CD8-positive, alpha-beta memory T cell (primary cell): ENCODE results near the gene THBS2. TPM values are rescaled to one million over a fixed set of nuclear protein-coding genes. Genes with fewer than 3 reads are reported as not detected.
A peak's percentile ranks its signal among the peaks of the same experiment; 100 is the strongest.

Source experiments
- CTCF ChIA-PET: fragments of 350-600 bp; sonication (Branson Sonifier 250); formaldehyde crosslinking; loops from one replicate; lab custom pipeline; 2021; ENCODE audit warnings: antibody characterized with exemption; lab: Charles Lee
- POLR2A ChIA-PET: fragments of 350-600 bp; sonication (Branson Sonifier 250); formaldehyde crosslinking; loops from one replicate; lab custom pipeline; 2021; ENCODE audit warnings: antibody characterized with exemption; lab: Charles Lee
- DNase-seq, 5 donors: peaks; one replicate each; pipeline versions ENCODE4 v3.0.0 to v3.0.0-alpha.2; 2020 to 2022; ENCODE audit warnings: mixed read lengths in 1 of 5
- H3K27ac ChIP-seq: one replicate; pipeline ENCODE4 v1.7.0; 2013; ENCODE audit warnings: low read depth, mild to moderate bottlenecking, low read length, moderate library complexity
- H3K27me3 ChIP-seq: 2 replicates; pipeline ENCODE4 v1.7.0; 2013; ENCODE audit warnings: low read length, mild to moderate bottlenecking; ENCODE audit not compliant: insufficient read depth, poor library complexity, severe bottlenecking
- H3K36me3 ChIP-seq: 2 replicates; pipeline ENCODE4 v1.7.0; 2013; ENCODE audit warnings: mild to moderate bottlenecking, low read length, moderate library complexity; ENCODE audit not compliant: insufficient read depth
- H3K4me1 ChIP-seq: 2 replicates; pipeline ENCODE4 v1.7.0; 2013; ENCODE audit warnings: mild to moderate bottlenecking, low read length, moderate library complexity; ENCODE audit not compliant: insufficient read depth
- H3K4me3 ChIP-seq: 2 replicates; pipeline ENCODE4 v1.7.0; 2013; ENCODE audit warnings: mild to moderate bottlenecking, low read length
- H3K9me3 ChIP-seq: 2 replicates; pipeline ENCODE4 v1.7.0; 2013; ENCODE audit warnings: mild to moderate bottlenecking, low read length
- H3K27ac Mint-ChIP-seq, 8 donors: one replicate each; pipeline ENCODE4 v1.8.0; 2020 to 2021; ENCODE audit warnings: mixed read lengths in 8 of 8, mild to moderate bottlenecking in 6 of 8, inconsistent platforms in 3 of 8, moderate library complexity in 3 of 8
- H3K27me3 Mint-ChIP-seq, 2 donors: one replicate each; pipeline ENCODE4 v1.8.0; 2020 to 2021; ENCODE audit warnings: mixed read lengths in 2 of 2, mild to moderate bottlenecking in 1 of 2, moderate library complexity in 1 of 2
- H3K36me3 Mint-ChIP-seq, 3 donors: one replicate each; pipeline ENCODE4 v1.8.0; 2020 to 2021; ENCODE audit warnings: mixed read lengths in 3 of 3, inconsistent platforms in 1 of 3, mild to moderate bottlenecking in 1 of 3
- H3K4me1 Mint-ChIP-seq, 3 donors: one replicate each; pipeline ENCODE4 v1.8.0; 2020 to 2021; ENCODE audit warnings: mixed read lengths in 3 of 3, inconsistent platforms in 1 of 3, mild to moderate bottlenecking in 1 of 3
- H3K4me3 Mint-ChIP-seq, 7 donors: one replicate each; pipeline ENCODE4 v1.8.0; 2020 to 2021; ENCODE audit warnings: mixed read lengths in 7 of 7, mild to moderate bottlenecking in 6 of 7, moderate library complexity in 4 of 7, inconsistent platforms in 2 of 7
- H3K9me3 Mint-ChIP-seq, 5 donors: one replicate each; pipeline ENCODE4 v1.8.0; 2020 to 2022; ENCODE audit warnings: mixed read lengths in 5 of 5, mild to moderate bottlenecking in 3 of 5, moderate library complexity in 2 of 5, inconsistent platforms in 1 of 5
- polyA plus RNA-seq: library from polyadenylated mRNA; unstranded; fragments of 300-500 nt; fragmentation: Illumina TruSeq; gene quantifications from one replicate; pipeline ENCODE4 v1.2.3, GENCODE V29; 2021
- total RNA-seq, 2 experiments: library from RNA; stranded (reverse); gene quantifications; one replicate each; pipeline ENCODE4 v1.2.3, GENCODE V29; 2021

Gene THBS2
- total and polyA plus RNA-seq, 3 experiments from 2014 or later: 0.03 TPM; not detected in 2

GRCh38 chr6:169292338-169293124, 38.9 kb upstream of the THBS2 start:
- H3K4me3 ChIP-seq: no peak overlapping the region
- H3K9me3 ChIP-seq: no peaks in the 10 kb centered on the region
- Mint-ChIP-seq H3K36me3 (no peaks in the 10 kb centered on the region), H3K4me3 (no peak overlapping the region), H3K27ac (no peak overlapping the region), H3K9me3 (no peaks in the 10 kb centered on the region), H3K27me3 (peaks cover 13 to 27% of the 10 kb centered on the region in 2 donors), H3K4me1 (no peaks in the 10 kb centered on the region)
- H3K27ac ChIP-seq: no peak overlapping the region
- no peaks in the 10 kb centered on the region for H3K4me1 ChIP-seq
- ChIA-PET CTCF (no interaction called here), POLR2A (no interaction called here)
- no peaks in the 10 kb centered on the region for H3K27me3 ChIP-seq
- no peaks in the 10 kb centered on the region for H3K36me3 ChIP-seq
- no peak for DNase-seq

- Histone ChIP-seq H3K27me3 (no peaks in the 10 kb centered on the region), H3K4me3 (no peak overlapping the region), H3K27ac (no peak overlapping the region), H3K4me1 (no peaks in the 10 kb centered on the region), H3K36me3 (no peaks in the 10 kb centered on the region), H3K9me3 (no peaks in the 10 kb centered on the region)
- Mint-ChIP-seq H3K4me3 (no peak overlapping the region), H3K27ac (peak overlapping the region in 1 of 8 donors; percentile 43), H3K36me3 (no peaks in the 10 kb centered on the region), H3K4me1 (no peaks in the 10 kb centered on the region), H3K9me3 (no peaks in the 10 kb centered on the region), H3K27me3 (peaks cover 11 to 25% of the 10 kb centered on the region in 2 donors)
- ChIA-PET CTCF (no interaction called here), POLR2A (no interaction called here)
- DNase-seq: no peak
Observed at GRCh38 chr6:169291646-169292337, 38.1 kb upstream of the THBS2 start.

- Mint-ChIP-seq H3K36me3 (no peaks in the 10 kb centered on the region), H3K9me3 (no peaks in the 10 kb centered on the region)
Observed at GRCh38 chr6:169291148-169291547, 37.5 kb upstream of the THBS2 start.

GRCh38 chr6:169289619-169290339, 36.1 kb upstream of the THBS2 start:
- ChIA-PET POLR2A (no interaction called here), CTCF (no interaction called here)
- no peaks in the 10 kb centered on the region for H3K9me3 Mint-ChIP-seq
- no peak overlapping the region for H3K4me3 ChIP-seq
- no peak for DNase-seq
- H3K27ac Mint-ChIP-seq: no peak overlapping the region
- H3K27ac ChIP-seq: no peak overlapping the region
- H3K9me3 ChIP-seq: no peaks in the 10 kb centered on the region
- H3K4me1 Mint-ChIP-seq: no peaks in the 10 kb centered on the region
- no peaks in the 10 kb centered on the region for H3K27me3 ChIP-seq
- H3K36me3 ChIP-seq: no peaks in the 10 kb centered on the region
- H3K27me3 Mint-ChIP-seq: peaks cover 6 to 19% of the 10 kb centered on the region in 2 donors
- H3K36me3 Mint-ChIP-seq: no peaks in the 10 kb centered on the region
- H3K4me1 ChIP-seq: no peaks in the 10 kb centered on the region
- no peak overlapping the region for H3K4me3 Mint-ChIP-seq

More at GRCh38 chr6:169291148-169291547, 37.5 kb upstream of the THBS2 start:
- Mint-ChIP-seq H3K27me3 (peaks cover 6 to 19% of the 10 kb centered on the region in 2 donors), H3K4me3 (no peak overlapping the region), H3K4me1 (no peaks in the 10 kb centered on the region), H3K27ac (no peak overlapping the region)
- no peak for DNase-seq
- H3K9me3 ChIP-seq: no peaks in the 10 kb centered on the region
- H3K4me3 ChIP-seq: no peak overlapping the region
- ChIA-PET CTCF (no interaction called here), POLR2A (no interaction called here)
- no peaks in the 10 kb centered on the region for H3K36me3 ChIP-seq
- no peaks in the 10 kb centered on the region for H3K27me3 ChIP-seq
- no peaks in the 10 kb centered on the region for H3K4me1 ChIP-seq
- H3K27ac ChIP-seq: no peak overlapping the region

GRCh38 chr6:169289257-169289618, 35.6 kb upstream of the THBS2 start:
- Histone ChIP-seq H3K4me3 (no peak overlapping the region), H3K27ac (no peak overlapping the region), H3K27me3 (no peaks in the 10 kb centered on the region), H3K36me3 (no peaks in the 10 kb centered on the region), H3K4me1 (no peaks in the 10 kb centered on the region), H3K9me3 (no peaks in the 10 kb centered on the region)
- Mint-ChIP-seq H3K27ac (no peak overlapping the region), H3K36me3 (no peaks in the 10 kb centered on the region), H3K27me3 (peaks cover 5 to 17% of the 10 kb centered on the region in 2 donors), H3K4me1 (no peaks in the 10 kb centered on the region), H3K4me3 (no peak overlapping the region), H3K9me3 (no peaks in the 10 kb centered on the region)
- CTCF ChIA-PET: no interaction called here
- POLR2A ChIA-PET: no interaction called here
- no peak for DNase-seq

- no peaks in the 10 kb centered on the region for H3K4me1 Mint-ChIP-seq
- POLR2A ChIA-PET: no interaction called here
Observed at GRCh38 chr6:169288591-169288990, 34.9 kb upstream of the THBS2 start.

GRCh38 chr6:169287675-169288074, 34.0 kb upstream of the THBS2 start:
- no peak overlapping the region for H3K4me3 ChIP-seq
- H3K9me3 ChIP-seq: no peaks in the 10 kb centered on the region
- Mint-ChIP-seq H3K9me3 (no peaks in the 10 kb centered on the region), H3K36me3 (no peaks in the 10 kb centered on the region), H3K4me1 (no peaks in the 10 kb centered on the region), H3K4me3 (no peak overlapping the region), H3K27ac (no peak overlapping the region), H3K27me3 (peaks cover 5 to 8% of the 10 kb centered on the region in 2 donors)
- H3K27me3 ChIP-seq: no peaks in the 10 kb centered on the region
- POLR2A ChIA-PET: no interaction called here
- no peak overlapping the region for H3K27ac ChIP-seq
- no peaks in the 10 kb centered on the region for H3K36me3 ChIP-seq
- DNase-seq: no peak
- CTCF ChIA-PET: no interaction called here
- H3K4me1 ChIP-seq: no peaks in the 10 kb centered on the region

More at GRCh38 chr6:169288591-169288990, 34.9 kb upstream of the THBS2 start:
- DNase-seq: no peak
- no peak overlapping the region for H3K27ac ChIP-seq
- CTCF ChIA-PET: no interaction called here
- Mint-ChIP-seq H3K27me3 (peaks cover 2 to 16% of the 10 kb centered on the region in 2 donors), H3K4me3 (no peak overlapping the region), H3K27ac (no peak overlapping the region), H3K9me3 (no peaks in the 10 kb centered on the region), H3K36me3 (no peaks in the 10 kb centered on the region)
- H3K27me3 ChIP-seq: no peaks in the 10 kb centered on the region
- H3K4me1 ChIP-seq: no peaks in the 10 kb centered on the region
- H3K4me3 ChIP-seq: no peak overlapping the region
- H3K9me3 ChIP-seq: no peaks in the 10 kb centered on the region
- H3K36me3 ChIP-seq: no peaks in the 10 kb centered on the region

- no peaks in the 10 kb centered on the region for H3K4me1 ChIP-seq
- CTCF ChIA-PET: no interaction called here
- H3K36me3 Mint-ChIP-seq: no peaks in the 10 kb centered on the region
- H3K27ac Mint-ChIP-seq: no peak overlapping the region
- no peaks in the 10 kb centered on the region for H3K36me3 ChIP-seq
- no peaks in the 10 kb centered on the region for H3K9me3 Mint-ChIP-seq
- no peak overlapping the region for H3K4me3 Mint-ChIP-seq
- H3K4me3 ChIP-seq: no peak overlapping the region
- no peak overlapping the region for H3K27ac ChIP-seq
- POLR2A ChIA-PET: no interaction called here
- no peaks in the 10 kb centered on the region for H3K9me3 ChIP-seq
- peaks cover 7 to 8% of the 10 kb centered on the region in 2 donors for H3K27me3 Mint-ChIP-seq
- DNase-seq: no peak
- no peaks in the 10 kb centered on the region for H3K27me3 ChIP-seq
- no peaks in the 10 kb centered on the region for H3K4me1 Mint-ChIP-seq
Observed at GRCh38 chr6:169286961-169287360, 33.3 kb upstream of the THBS2 start.
